Chondrocyte (in vitro differentiated cells): Measurements from ENCODE around the gene MB. TPM values are rescaled to one million over a fixed set of nuclear protein-coding genes. Genes with fewer than 3 reads are reported as not detected.

Source experiments
- DNase-seq: peaks from one replicate; pipeline ENCODE4 v3.0.0; 2021; ENCODE audit warnings: mixed read lengths, low spot score
- H3K27ac Mint-ChIP-seq: one replicate; pipeline ENCODE4 v1.8.0; 2021; ENCODE audit warnings: mild to moderate bottlenecking, moderate library complexity, mixed read lengths; ENCODE audit not compliant: unreplicated experiment
- H3K27me3 Mint-ChIP-seq: 2 replicates; pipeline ENCODE4 v1.8.0; 2021; ENCODE audit warnings: low read depth, mixed read lengths
- H3K36me3 Mint-ChIP-seq: 2 replicates; pipeline ENCODE4 v1.8.0; 2021; ENCODE audit warnings: low read depth, mixed read lengths
- H3K4me1 Mint-ChIP-seq: 2 replicates; pipeline ENCODE4 v1.8.0; 2021; ENCODE audit warnings: low read depth, mild to moderate bottlenecking, mixed read lengths
- H3K4me3 Mint-ChIP-seq: one replicate; pipeline ENCODE4 v1.8.0; 2021; ENCODE audit warnings: mild to moderate bottlenecking, moderate library complexity, mixed read lengths; ENCODE audit not compliant: unreplicated experiment
- H3K9me3 Mint-ChIP-seq: 2 replicates; pipeline ENCODE4 v1.8.0; 2021; ENCODE audit warnings: low read depth, mixed read lengths
- total RNA-seq: library from RNA; stranded (reverse); gene quantifications from 3 replicates; pipeline ENCODE4 v1.2.1, GENCODE V29; 2021
- TF ChIP-seq, protein P1 (sequence below): fragments of 200-600 bp; sonication (generic); IDR thresholded peaks from 2 replicates; pipeline ENCODE4 v1.5.0; 2021; ENCODE audit warnings: antibody characterized with exemption, mild to moderate bottlenecking, moderate library complexity

MB gene
- total RNA-seq, 1 donor from 2014 or later, result not detected

DNA sequence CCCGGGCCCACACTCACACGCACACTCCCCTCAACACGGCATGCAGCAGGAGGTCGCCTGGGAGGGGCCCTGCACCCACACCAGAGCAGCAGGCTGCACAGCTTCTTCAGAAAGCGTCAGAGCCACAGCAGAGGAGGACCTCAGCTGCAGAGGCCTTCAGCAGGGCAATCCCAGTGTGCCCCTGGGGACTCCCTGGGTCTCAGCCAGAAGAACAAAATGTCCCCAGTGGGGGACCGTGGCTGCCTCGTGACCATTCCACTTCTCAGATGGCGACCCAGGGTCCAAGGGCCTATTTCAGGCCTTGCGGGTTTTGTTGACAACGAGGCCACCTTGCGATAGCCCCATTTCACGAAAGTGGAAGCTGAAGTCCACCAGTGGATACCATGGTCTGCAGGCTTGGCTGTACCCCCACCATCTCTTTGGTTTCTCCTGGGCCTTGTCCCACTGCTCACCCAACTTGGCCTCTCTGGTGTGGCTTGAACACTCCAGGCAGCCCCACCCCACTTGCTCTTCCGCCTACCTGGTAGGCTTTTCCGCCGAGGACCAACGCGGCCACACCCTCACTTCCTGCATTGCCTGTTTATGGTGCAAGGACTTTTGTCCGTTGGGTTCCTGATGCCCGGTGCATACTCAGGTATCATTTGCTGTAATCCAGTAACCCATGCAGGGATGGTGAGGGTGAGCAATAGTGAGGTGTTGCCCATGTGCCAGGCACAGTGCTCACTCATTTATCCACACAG is 38.1 kb downstream of the MB start:
- Mint-ChIP-seq H3K36me3 (no peaks in the 10 kb centered on the region), H3K4me1 (no peaks in the 10 kb centered on the region), H3K27me3 (peaks cover 1% of the 10 kb centered on the region), H3K27ac (no peak overlapping the region), H3K9me3 (no peaks in the 10 kb centered on the region), H3K4me3 (no peak overlapping the region)
- TF ChIP-seq, protein P1, sequence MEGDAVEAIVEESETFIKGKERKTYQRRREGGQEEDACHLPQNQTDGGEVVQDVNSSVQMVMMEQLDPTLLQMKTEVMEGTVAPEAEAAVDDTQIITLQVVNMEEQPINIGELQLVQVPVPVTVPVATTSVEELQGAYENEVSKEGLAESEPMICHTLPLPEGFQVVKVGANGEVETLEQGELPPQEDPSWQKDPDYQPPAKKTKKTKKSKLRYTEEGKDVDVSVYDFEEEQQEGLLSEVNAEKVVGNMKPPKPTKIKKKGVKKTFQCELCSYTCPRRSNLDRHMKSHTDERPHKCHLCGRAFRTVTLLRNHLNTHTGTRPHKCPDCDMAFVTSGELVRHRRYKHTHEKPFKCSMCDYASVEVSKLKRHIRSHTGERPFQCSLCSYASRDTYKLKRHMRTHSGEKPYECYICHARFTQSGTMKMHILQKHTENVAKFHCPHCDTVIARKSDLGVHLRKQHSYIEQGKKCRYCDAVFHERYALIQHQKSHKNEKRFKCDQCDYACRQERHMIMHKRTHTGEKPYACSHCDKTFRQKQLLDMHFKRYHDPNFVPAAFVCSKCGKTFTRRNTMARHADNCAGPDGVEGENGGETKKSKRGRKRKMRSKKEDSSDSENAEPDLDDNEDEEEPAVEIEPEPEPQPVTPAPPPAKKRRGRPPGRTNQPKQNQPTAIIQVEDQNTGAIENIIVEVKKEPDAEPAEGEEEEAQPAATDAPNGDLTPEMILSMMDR, result no peak
- DNase-seq, result no peak

DNA sequence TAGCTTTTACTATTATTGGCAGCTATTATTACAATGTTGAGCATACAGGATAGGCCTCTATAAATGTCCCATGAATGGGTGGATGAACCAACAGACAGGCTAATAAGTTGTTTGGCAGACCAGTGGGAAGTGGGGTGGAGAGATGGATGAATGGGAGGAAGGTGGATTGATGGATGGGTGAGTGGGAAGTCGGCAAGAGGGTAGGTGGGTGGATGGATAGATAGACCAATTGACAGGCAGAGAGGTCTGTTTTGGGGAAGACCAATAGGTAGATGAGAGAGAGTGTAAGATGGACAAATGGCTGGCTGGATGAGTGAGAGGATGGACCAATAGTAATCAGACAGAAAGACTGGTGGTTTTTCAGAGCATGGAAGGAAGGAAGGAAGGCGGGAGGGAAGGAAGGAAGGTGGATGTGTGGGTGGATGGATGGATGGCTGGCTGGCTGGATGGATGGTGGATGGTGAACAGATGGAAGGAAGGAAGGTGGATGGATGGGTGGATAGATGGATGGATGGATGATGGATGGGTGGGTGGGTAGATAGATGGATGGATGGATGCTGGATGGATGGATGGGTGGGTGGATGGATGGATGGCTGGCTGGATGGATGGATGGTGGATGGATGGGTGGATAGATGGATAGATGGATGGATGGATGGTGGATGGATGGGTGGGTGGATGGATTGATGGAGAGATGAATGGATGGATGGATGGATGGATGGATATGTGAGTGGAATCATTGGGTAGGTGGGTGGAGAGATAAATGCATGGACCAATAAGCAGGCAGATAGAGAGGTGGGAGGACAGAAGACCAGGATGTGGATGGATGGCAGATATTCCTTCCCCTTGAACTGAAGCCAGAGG is 39.1 kb downstream of the MB start:
- no peak overlapping the region for H3K4me3 Mint-ChIP-seq
- H3K36me3 Mint-ChIP-seq, result no peaks in the 10 kb centered on the region
- H3K27me3 Mint-ChIP-seq, result peaks cover 1% of the 10 kb centered on the region
- no peak overlapping the region for H3K27ac Mint-ChIP-seq
- no peak for DNase-seq
- TF ChIP-seq, protein P1, result no peak
- no peaks in the 10 kb centered on the region for H3K4me1 Mint-ChIP-seq
- no peaks in the 10 kb centered on the region for H3K9me3 Mint-ChIP-seq

DNA sequence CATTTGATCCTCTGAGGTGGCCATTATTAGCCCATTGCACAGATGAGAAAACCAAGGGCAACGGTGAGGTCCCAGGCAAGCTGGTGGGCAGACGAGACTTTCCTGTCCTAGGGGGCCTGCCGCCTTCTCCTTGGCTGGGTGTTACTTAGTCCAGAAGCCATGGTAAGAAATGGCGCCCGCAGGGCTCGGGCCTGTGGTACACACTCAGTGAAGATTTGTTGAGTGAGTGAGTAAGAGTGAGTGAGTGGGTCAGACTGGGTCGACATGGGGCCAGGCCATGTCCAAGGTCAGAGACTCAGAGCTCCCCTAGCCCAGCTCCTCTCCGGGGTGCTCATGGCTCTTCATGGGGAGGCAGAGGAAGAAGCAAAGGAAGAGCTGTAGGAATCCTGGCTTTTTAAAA is 40.5 kb downstream of the MB start:
- peaks cover 1% of the 10 kb centered on the region for H3K27me3 Mint-ChIP-seq
- H3K36me3 Mint-ChIP-seq, result no peaks in the 10 kb centered on the region
- no peak overlapping the region for H3K27ac Mint-ChIP-seq
- DNase-seq, result no peak
- H3K4me3 Mint-ChIP-seq, result no peak overlapping the region
- no peaks in the 10 kb centered on the region for H3K9me3 Mint-ChIP-seq
- TF ChIP-seq, protein P1, result no peak
- H3K4me1 Mint-ChIP-seq, result no peaks in the 10 kb centered on the region

DNA sequence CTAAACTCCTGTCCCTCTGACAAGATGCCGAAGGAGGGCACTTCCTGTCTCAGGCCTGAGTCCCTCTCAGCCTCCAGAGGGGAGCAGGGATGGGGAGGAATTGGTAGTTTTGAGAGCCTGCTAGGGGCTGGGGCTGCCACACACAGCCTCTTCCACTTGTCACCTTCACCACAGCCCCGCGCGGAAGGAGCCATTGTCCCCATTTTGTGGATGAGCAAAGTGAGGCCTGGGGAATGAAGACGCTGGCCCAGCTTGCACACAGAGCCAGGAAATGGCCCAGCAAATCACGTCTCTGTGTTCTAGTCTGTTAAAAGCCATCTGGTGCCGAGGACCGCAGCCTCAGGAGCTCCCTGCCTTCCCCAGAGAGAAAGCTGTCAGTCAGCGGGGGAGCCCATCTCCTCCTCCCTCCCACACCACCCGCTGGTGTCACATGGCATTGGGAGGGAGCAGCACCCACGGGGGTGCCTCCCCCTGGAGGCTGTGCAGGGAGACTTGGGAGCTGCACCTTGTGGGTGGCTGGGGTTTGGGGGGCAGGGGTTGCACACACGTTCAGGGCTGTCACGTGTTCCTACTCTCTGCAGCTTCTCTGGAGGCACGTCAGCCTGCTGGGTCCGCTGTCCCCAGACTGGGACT is 41.9 kb downstream of the MB start:
- Mint-ChIP-seq H3K4me1 (no peaks in the 10 kb centered on the region), H3K27ac (no peak overlapping the region), H3K27me3 (peaks cover 4% of the 10 kb centered on the region), H3K4me3 (no peak overlapping the region), H3K9me3 (no peaks in the 10 kb centered on the region), H3K36me3 (no peaks in the 10 kb centered on the region)
- TF ChIP-seq, protein P1, result no peak
- no peak for DNase-seq

DNA sequence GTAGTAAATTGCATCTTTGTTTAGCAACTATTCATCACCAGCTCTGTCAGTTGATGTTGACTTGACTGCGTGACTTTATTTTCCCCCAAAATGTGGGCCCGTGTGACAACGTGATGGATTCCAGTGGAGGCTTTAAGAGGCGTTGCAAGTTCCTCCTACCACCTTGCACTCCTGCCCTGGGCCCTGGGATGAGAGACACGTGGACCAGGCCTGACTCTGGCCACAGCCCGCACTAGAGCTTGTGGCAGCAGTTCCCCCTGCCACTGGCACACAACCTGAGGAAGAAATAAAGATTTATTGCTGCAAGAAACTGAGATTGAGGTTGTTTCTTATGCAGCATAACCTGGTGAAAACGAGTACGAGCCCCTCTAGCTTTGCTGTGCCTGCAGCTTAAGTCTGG is 44.6 kb downstream of the MB start:
- no peak overlapping the region for H3K4me3 Mint-ChIP-seq
- no peaks in the 10 kb centered on the region for H3K36me3 Mint-ChIP-seq
- H3K4me1 Mint-ChIP-seq, result peaks cover 7% of the 10 kb centered on the region
- no peaks in the 10 kb centered on the region for H3K9me3 Mint-ChIP-seq
- H3K27ac Mint-ChIP-seq, result no peak overlapping the region
- TF ChIP-seq, protein P1, result no peak
- no peak for DNase-seq
- peaks cover 5% of the 10 kb centered on the region for H3K27me3 Mint-ChIP-seq
